Astrocyte of the cerebellum (primary cell): ENCODE data around the gene FOXK2.

ENCODE experiments used
- DNase-seq: peaks from one replicate; pipeline ENCODE4 v3.0.0-alpha.2; 2011; ENCODE audit warnings: low read depth
- H3K4me3 ChIP-seq: 2 replicates; pipeline ENCODE4 v1.5.1; 2011; ENCODE audit warnings: mild to moderate bottlenecking, low read depth, low read length, moderate library complexity
- CTCF ChIP-seq: IDR thresholded peaks from 2 replicates; pipeline ENCODE4 v1.5.1; 2012; ENCODE audit warnings: low read length, low read depth, moderate library complexity, mild to moderate bottlenecking; ENCODE audit errors: missing control alignments
- in situ Hi-C: cut with HindIII; loops from 2 replicates; pipeline ENCODE4 v1.10.0; 2017; ENCODE audit warnings: low sequenced_read_pairs

FOXK2 gene

GRCh38 chr17:82605939-82606600, 86.5 kb downstream of the FOXK2 start:
- no peak for TF ChIP-seq CTCF
- in situ Hi-C loops: no loop called here
- no peak for DNase-seq
- no peak overlapping the region for H3K4me3 ChIP-seq

- no peak for TF ChIP-seq CTCF
- no peak overlapping the region for H3K4me3 ChIP-seq
- in situ Hi-C loops: no loop called here
- no peak for DNase-seq
Observed at GRCh38 chr17:82608816-82609215, 89.3 kb downstream of the FOXK2 start.

GRCh38 chr17:82609655-82610054, 90.1 kb downstream of the FOXK2 start:
- no peak for DNase-seq
- no peak overlapping the region for H3K4me3 ChIP-seq
- in situ Hi-C loops: no loop called here
- TF ChIP-seq CTCF: no peak

GRCh38 chr17:82611140-82612058, 91.9 kb downstream of the FOXK2 start:
- DNase-seq: no peak
- in situ Hi-C loops: no loop called here
- no peak for TF ChIP-seq CTCF

GRCh38 chr17:82613283-82614094, 94.0 kb downstream of the FOXK2 start:
- TF ChIP-seq CTCF: no peak
- DNase-seq: no peak
- no peak overlapping the region for H3K4me3 ChIP-seq
- in situ Hi-C loops: no loop called here

More at GRCh38 chr17:82611140-82612058, 91.9 kb downstream of the FOXK2 start:
- H3K4me3 ChIP-seq: no peak overlapping the region

GRCh38 chr17:82614095-82614631, 94.6 kb downstream of the FOXK2 start:
- in situ Hi-C loops: no loop called here
- no peak overlapping the region for H3K4me3 ChIP-seq
- TF ChIP-seq CTCF: no peak
- DNase-seq: no peak
